Small intestine (tissue), 7 donors: ENCODE results near the gene SLCO3A1. TPM values are rescaled to one million over a fixed set of nuclear protein-coding genes. Genes with fewer than 3 reads are reported as not detected.

Source experiments
- DNase-seq, 2 donors: peaks; one replicate each; pipeline versions ENCODE4 v3.0.0 to v3.0.0-alpha.2; 2013
- FAIRE-seq: peaks from 2 replicates; lab custom pipeline; 2012; peaks lifted over from hg19 to GRCh38; lab: Jason Lieb, UNC
- H3K27ac ChIP-seq, 3 donors: one replicate each; pipeline ENCODE4 v1.5.1; 2013; ENCODE audit warnings: low read length in 2 of 3, mild to moderate bottlenecking in 2 of 3, control low read depth in 1 of 3, inconsistent platforms in 1 of 3, low read depth in 1 of 3, moderate library complexity in 1 of 3
- H3K27me3 ChIP-seq, 3 donors: one replicate each; pipeline ENCODE4 v1.6.1; 2013; ENCODE audit warnings: low read length in 3 of 3, inconsistent platforms in 1 of 3; ENCODE audit not compliant: control insufficient read depth in 3 of 3, insufficient read depth in 3 of 3
- H3K36me3 ChIP-seq, 3 donors: one replicate each; pipeline ENCODE4 v1.6.1; 2013; ENCODE audit warnings: low read length in 3 of 3, inconsistent platforms in 1 of 3, low read depth in 1 of 3, mild to moderate bottlenecking in 1 of 3, moderate library complexity in 1 of 3; ENCODE audit not compliant: control insufficient read depth in 3 of 3, insufficient read depth in 2 of 3
- H3K4me1 ChIP-seq, 3 donors: one replicate each; pipeline ENCODE4 v1.6.1; 2013; ENCODE audit warnings: low read length in 2 of 3, inconsistent platforms in 1 of 3, low read depth in 1 of 3, mild to moderate bottlenecking in 1 of 3, moderate library complexity in 1 of 3; ENCODE audit not compliant: control insufficient read depth in 3 of 3, insufficient read depth in 2 of 3
- H3K4me3 ChIP-seq, 3 donors: one replicate each; pipeline ENCODE4 v1.5.1; 2013; ENCODE audit warnings: low read length in 3 of 3, control low read depth in 1 of 3, inconsistent platforms in 1 of 3, low read depth in 1 of 3, mild to moderate bottlenecking in 1 of 3, moderate library complexity in 1 of 3
- H3K9me3 ChIP-seq, 2 donors: one replicate each; pipeline ENCODE4 v1.6.1; 2013; ENCODE audit warnings: low read depth in 1 of 2, low read length in 1 of 2; ENCODE audit not compliant: control insufficient read depth in 2 of 2, insufficient read depth in 1 of 2
- WGBS, 3 donors: extraction: QIAGEN DNeasy Blood & Tissue Kit; methylation state at CpG; one replicate each; pipeline ENCODE4 v1.1.7; 2013; 5-methylcytosine and 5-hydroxymethylcytosine counted together
- polyA plus RNA-seq, 4 donors: library from polyadenylated mRNA; stranded (reverse) in 3 of 4; unstranded in 1 of 4; fragments of 200-250 nt in 3 of 4; fragments of 120-200 nt in 1 of 4; gene quantifications; one replicate each; pipeline versions ENCODE4 v1.2.1 to v1.2.3, GENCODE V29; 2013
- donor health status: healthy with polysubstance abuse.
- donor health status: control.
- donor health status: control.
- donor health status: Bipolar disorder and iron deficiency.
- donor health status: healthy.

Gene SLCO3A1
- polyA plus RNA-seq, 4 donors = 0.89 to 4.4 (median 2.6) TPM

DNA sequence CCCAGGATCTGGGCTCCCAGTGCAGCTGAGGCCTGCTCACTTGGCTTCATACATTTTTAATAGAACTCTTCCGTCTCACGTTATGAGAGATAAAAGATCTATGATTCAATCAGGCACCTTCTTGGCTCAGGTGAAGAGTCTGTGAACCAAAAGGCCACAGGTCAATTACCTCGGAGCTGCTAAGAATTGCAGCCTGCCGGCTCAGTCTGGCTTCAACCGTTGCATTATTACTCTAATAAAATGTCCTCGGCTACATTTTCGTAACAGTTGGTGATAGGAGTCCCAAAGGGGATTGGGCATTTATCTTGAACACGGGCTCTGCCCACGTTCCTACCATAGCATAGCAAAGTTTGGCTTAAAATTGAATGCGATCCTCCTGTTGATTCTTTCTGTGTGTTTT lies 176.3 kb downstream of the SLCO3A1 start:
- H3K27me3 ChIP-seq = no peaks in the 10 kb centered on the region
- FAIRE-seq (no peak), DNase-seq (peak in 1 of 2 donors; percentile 86)
- H3K9me3 ChIP-seq = no peaks in the 10 kb centered on the region
- H3K4me3 ChIP-seq = no peak overlapping the region
- peaks cover 0 to 3% (median 2%) of the 10 kb centered on the region in 3 donors for H3K4me1 ChIP-seq
- H3K27ac ChIP-seq = peak overlapping the region in 1 of 3 donors; percentile 26
- 22 to 57% (median 38%) methylated on average over 10 of the region's 10 CpGs for WGBS, 3 donors
- no peaks in the 10 kb centered on the region for H3K36me3 ChIP-seq

DNA sequence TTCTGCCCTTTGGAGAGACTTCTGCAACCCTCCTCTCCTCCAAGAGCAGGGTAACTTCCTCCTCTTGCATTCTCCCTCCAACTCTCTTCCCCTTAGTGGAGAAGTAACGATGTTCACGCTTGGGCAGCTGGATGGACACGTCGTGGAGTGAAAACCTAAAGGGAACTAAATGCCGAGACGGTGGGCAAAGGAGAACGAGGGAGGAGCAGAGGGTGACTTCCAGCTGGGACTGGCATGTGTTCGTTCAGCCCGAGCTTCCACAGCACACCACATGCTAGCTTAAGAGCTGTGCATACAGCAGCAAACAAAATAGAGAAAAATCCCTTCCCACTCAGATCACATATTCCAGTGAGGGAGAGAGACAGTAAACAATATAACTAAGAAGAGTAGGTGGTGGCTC lies 179.8 kb downstream of the SLCO3A1 start:
- no peaks in the 10 kb centered on the region for H3K9me3 ChIP-seq
- peaks cover 0 to 2% (median 0%) of the 10 kb centered on the region in 3 donors for H3K4me1 ChIP-seq
- H3K4me3 ChIP-seq = no peak overlapping the region
- no peaks in the 10 kb centered on the region for H3K36me3 ChIP-seq
- no peak for FAIRE-seq
- H3K27ac ChIP-seq = no peak overlapping the region
- WGBS, 3 donors = 58 to 83% (median 69%) methylated on average over 9 of the region's 9 CpGs
- H3K27me3 ChIP-seq = peaks cover 0 to 7% (median 0%) of the 10 kb centered on the region in 3 donors
- DNase-seq = no peak

DNA sequence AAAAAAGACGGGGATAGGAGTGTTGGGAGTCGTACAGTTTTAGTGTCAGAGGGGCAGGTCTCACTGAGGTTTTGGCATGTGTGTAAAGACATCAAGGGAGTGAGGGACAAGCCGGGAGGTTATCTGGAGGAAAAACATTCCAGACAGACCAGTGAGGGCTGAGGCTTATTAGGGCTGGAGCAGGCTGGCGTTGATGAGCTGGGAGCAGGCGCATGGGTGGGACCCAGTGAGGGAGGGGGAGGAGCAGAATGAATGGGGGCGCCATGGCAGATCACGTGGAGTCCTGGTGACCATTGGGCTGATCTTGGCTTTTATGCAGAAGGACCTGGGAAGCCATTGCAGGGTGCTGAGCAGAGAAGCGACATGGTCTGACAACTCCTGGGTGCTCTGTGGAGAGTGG lies 180.2 kb downstream of the SLCO3A1 start:
- no peak for DNase-seq
- 71 to 81% (median 75%) methylated on average over 8 of the region's 8 CpGs for WGBS, 3 donors
- H3K36me3 ChIP-seq = no peaks in the 10 kb centered on the region
- H3K27me3 ChIP-seq = peaks cover 0 to 7% (median 0%) of the 10 kb centered on the region in 3 donors
- H3K4me1 ChIP-seq = peaks cover 0 to 2% (median 0%) of the 10 kb centered on the region in 3 donors
- FAIRE-seq = no peak
- H3K27ac ChIP-seq = no peak overlapping the region
- no peak overlapping the region for H3K4me3 ChIP-seq
- H3K9me3 ChIP-seq = no peaks in the 10 kb centered on the region

DNA sequence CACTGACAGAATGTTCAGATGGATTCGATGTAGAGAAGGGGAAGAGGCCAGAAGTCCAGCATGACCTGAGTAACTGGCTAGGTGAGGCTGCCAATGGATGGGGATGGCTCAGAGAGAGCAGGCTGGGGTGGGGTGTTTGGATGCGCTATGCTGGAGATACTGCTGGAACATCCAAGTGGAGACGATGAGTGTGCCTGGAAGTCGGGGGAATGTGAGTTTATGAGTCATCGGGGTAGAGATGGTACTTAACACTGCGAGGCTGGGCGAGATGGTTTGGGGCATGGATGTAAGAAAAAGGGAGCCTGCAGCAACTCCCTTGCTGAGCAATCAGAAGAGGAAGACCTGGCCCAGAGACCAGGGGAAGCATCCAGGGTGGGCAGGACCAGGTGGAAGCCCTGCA lies 180.7 kb downstream of the SLCO3A1 start:
- Histone ChIP-seq H3K4me3 (no peak overlapping the region), H3K9me3 (no peaks in the 10 kb centered on the region), H3K4me1 (peaks cover 0 to 2% (median 0%) of the 10 kb centered on the region in 3 donors), H3K36me3 (no peaks in the 10 kb centered on the region), H3K27me3 (peaks cover 0 to 7% (median 0%) of the 10 kb centered on the region in 3 donors), H3K27ac (no peak overlapping the region)
- DNase-seq = no peak
- 85 to 90% (median 87%) methylated on average over 7 of the region's 7 CpGs for WGBS, 3 donors
- FAIRE-seq = no peak

DNA sequence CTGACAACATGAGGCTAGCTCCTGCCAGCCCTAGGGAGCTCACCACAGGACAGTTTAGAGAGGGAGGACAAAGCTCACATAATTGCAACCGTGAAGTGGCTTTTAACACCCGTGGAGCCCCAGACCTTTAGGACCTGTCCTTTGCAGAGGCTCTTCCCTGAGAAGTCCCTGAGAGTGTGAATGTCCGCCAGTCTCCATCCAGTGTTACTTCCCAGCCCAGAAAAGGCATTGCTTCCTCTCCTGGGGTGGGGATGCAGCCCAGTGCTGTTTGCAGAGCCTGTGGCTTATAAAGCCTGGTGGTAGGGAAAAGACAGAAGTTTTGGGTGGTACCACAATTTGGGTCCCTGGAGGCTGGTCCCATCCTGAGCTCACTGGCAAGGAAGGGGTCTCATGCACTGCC lies 182.0 kb downstream of the SLCO3A1 start:
- WGBS, 3 donors = 13 to 46% (median 28%) methylated on average over 3 of the region's 3 CpGs
- DNase-seq (no peak), FAIRE-seq (no peak)
- Histone ChIP-seq H3K9me3 (no peaks in the 10 kb centered on the region), H3K27me3 (peaks cover 0 to 7% (median 0%) of the 10 kb centered on the region in 3 donors), H3K4me1 (no peaks in the 10 kb centered on the region), H3K4me3 (no peak overlapping the region), H3K36me3 (no peaks in the 10 kb centered on the region), H3K27ac (no peak overlapping the region)

DNA sequence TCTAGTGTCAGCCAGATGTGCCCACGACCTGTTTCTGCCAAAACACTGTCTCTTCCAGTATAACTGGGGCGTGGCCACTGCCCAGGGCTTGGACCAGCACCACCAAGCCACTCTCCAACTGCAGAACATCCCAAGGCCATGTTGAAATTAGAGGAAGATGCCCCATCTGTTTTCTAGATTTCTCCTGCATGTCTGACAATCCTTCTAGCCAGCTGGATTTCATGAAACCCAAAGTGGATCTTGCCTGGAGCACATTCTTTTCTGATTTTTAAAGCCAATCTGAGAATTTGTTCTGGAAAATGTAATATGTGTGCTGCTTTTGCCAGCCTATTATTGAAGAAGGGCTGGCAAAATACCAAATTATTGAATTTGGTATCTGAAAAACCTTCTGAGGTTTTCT lies 182.5 kb downstream of the SLCO3A1 start:
- DNase-seq = no peak
- Histone ChIP-seq H3K9me3 (no peaks in the 10 kb centered on the region), H3K27ac (no peak overlapping the region), H3K4me1 (no peaks in the 10 kb centered on the region), H3K27me3 (peaks cover 0 to 7% (median 0%) of the 10 kb centered on the region in 3 donors), H3K36me3 (no peaks in the 10 kb centered on the region), H3K4me3 (no peak overlapping the region)
- no peak for FAIRE-seq
- WGBS, 3 donors = 37 to 51% (median 50%) methylated on average over 2 of the region's 2 CpGs

DNA sequence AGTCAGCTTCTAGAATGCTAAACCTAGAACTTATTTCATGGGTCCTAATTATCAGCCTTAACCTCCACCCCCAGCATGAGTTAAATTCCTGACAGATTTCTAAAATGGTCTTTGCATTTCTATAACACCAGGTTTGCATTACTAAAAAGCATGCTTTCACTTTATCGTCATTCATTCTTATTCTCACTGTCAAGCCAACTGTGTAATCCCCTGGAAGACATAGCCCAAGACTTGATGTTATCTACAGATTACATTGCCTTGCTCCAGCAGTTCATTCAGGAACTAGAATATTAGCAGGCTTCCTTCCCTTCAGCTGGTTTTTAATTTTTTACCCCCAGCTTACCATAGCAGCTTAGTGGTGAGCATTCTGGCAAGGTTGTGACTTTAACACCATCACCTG lies 184.0 kb downstream of the SLCO3A1 start:
- DNase-seq (no peak), FAIRE-seq (no peak)
- H3K36me3 ChIP-seq = no peaks in the 10 kb centered on the region
- no peak overlapping the region for H3K27ac ChIP-seq
- H3K27me3 ChIP-seq = peaks cover 0 to 7% (median 0%) of the 10 kb centered on the region in 3 donors
- no peaks in the 10 kb centered on the region for H3K4me1 ChIP-seq
- no peak overlapping the region for H3K4me3 ChIP-seq
- 65 to 77% (median 71%) methylated on average over 1 of the region's 1 CpG for WGBS, 3 donors
- H3K9me3 ChIP-seq = no peaks in the 10 kb centered on the region

DNA sequence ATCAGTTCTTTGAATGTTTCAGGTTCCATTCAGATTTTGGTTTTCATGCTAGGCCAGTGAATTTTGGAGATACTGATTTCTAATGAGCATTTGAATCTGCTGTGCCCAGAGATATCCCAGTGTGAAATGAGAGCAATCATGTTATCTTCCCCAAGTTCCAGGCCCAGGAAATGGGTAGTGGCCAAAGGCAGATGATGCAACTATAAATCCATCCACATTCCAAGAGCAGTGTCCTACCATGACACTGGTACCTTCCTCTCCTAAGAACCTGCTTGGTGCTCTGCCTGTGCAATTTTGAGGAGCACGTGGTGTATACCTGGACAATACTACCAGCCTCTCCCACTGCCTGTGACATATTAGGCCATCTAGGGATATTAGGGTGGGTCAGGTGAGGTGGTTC lies 186.8 kb downstream of the SLCO3A1 start:
- Histone ChIP-seq H3K4me3 (no peak overlapping the region), H3K27ac (no peak overlapping the region), H3K4me1 (no peaks in the 10 kb centered on the region), H3K36me3 (no peaks in the 10 kb centered on the region), H3K27me3 (peaks cover 0 to 7% (median 0%) of the 10 kb centered on the region in 3 donors), H3K9me3 (no peaks in the 10 kb centered on the region)
- 67 to 93% (median 90%) methylated on average over 1 of the region's 1 CpG for WGBS, 3 donors
- DNase-seq (no peak), FAIRE-seq (no peak)

DNA sequence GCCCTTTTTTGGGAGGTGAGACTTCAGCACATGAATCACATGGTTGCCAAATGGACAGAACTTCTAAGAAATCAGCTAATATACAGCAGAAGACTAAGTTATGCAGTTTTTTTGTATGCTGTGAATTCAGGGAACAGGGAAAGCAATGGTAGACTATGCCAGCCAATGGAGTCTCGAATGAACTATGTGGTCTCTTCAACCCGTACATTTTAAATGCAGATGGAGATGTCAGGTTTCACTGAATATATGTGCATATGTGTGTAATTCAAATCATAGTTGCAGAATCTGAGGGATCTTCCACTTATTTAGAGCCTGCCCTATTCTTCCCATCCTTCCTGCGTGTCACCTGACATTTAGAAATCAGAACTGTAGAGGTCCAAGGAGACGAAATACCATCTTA lies 187.9 kb downstream of the SLCO3A1 start:
- Histone ChIP-seq H3K27me3 (no peaks in the 10 kb centered on the region), H3K9me3 (no peaks in the 10 kb centered on the region), H3K36me3 (no peaks in the 10 kb centered on the region), H3K4me3 (no peak overlapping the region), H3K4me1 (no peaks in the 10 kb centered on the region), H3K27ac (no peak overlapping the region)
- DNase-seq (no peak), FAIRE-seq (no peak)
- WGBS, 3 donors = 89 to 93% (median 92%) methylated on average over 4 of the region's 4 CpGs
